Activated B cell treated with CpG ODN at 0.5 μM for 24 hours (primary cell): Measurements from ENCODE around the gene PDIA4. TPM values are rescaled to one million over a fixed set of nuclear protein-coding genes. Genes with fewer than 3 reads are reported as not detected.

ENCODE experiments used
- ATAC-seq: fragments of 200-7000 bp; cut with Tn5 transposase; one replicate; pipeline ENCODE4 v1.10.0; 2021; ENCODE audit warnings: low read depth, mild to moderate bottlenecking, moderate library complexity
- CTCF ChIA-PET: fragments of 350-600 bp; sonication (Branson Sonifier 250); formaldehyde crosslinking; loops from one replicate; lab custom pipeline; 2021; ENCODE audit warnings: antibody characterized with exemption; lab: Charles Lee
- POLR2A ChIA-PET: fragments of 350-600 bp; sonication (Branson Sonifier 250); formaldehyde crosslinking; loops from one replicate; lab custom pipeline; 2021; ENCODE audit warnings: antibody characterized with exemption; lab: Charles Lee
- DNase-seq: peaks from one replicate; pipeline ENCODE4 v3.0.0; 2022
- H3K27ac Mint-ChIP-seq: one replicate; pipeline ENCODE4 v1.8.0; 2020; ENCODE audit warnings: mixed read lengths
- H3K27me3 Mint-ChIP-seq: one replicate; pipeline ENCODE4 v1.8.0; 2021; ENCODE audit warnings: mixed read lengths
- H3K36me3 Mint-ChIP-seq: one replicate; pipeline ENCODE4 v1.8.0; 2021; ENCODE audit warnings: low read depth, mixed read lengths
- H3K4me1 Mint-ChIP-seq: one replicate; pipeline ENCODE4 v1.8.0; 2021; ENCODE audit warnings: mixed read lengths
- H3K4me3 Mint-ChIP-seq: one replicate; pipeline ENCODE4 v1.8.0; 2020; ENCODE audit warnings: mild to moderate bottlenecking, mixed read lengths
- H3K9me3 Mint-ChIP-seq: one replicate; pipeline ENCODE4 v1.8.0; 2020; ENCODE audit warnings: mixed read lengths
- intact Hi-C: fragments of 100-400 bp; cut with micrococcal nuclease; formaldehyde crosslinking; loops from one replicate; pipeline ENCODE4 v1.15.1; 2024
- total RNA-seq: library from RNA; stranded (reverse); gene quantifications from 2 replicates; pipeline ENCODE4 v1.2.3, GENCODE V29; 2022
- TF ChIP-seq, protein P1 (sequence below): fragments of 200-600 bp; IDR thresholded peaks from one replicate; pipeline ENCODE4 v1.8.0; 2022; ENCODE audit warnings: antibody characterized with exemption, mild to moderate bottlenecking

Gene PDIA4
- total RNA-seq, 1 donor from 2014 or later = 59.4 TPM

- ATAC-seq = no peak
- ChIA-PET CTCF (interaction anchor here (1.2 kb wide), 1 partner anchor 9 kb away, joined by 4 read pairs; no protein-coding TSS in a partner anchor), POLR2A (no interaction called here)
- Mint-ChIP-seq H3K27me3 (no peaks in the 10 kb centered on the region), H3K4me1 (peaks cover 3% of the 10 kb centered on the region), H3K27ac (no peak overlapping the region), H3K4me3 (no peak overlapping the region), H3K9me3 (no peaks in the 10 kb centered on the region), H3K36me3 (peaks cover 49% of the 10 kb centered on the region)
- intact Hi-C loops = loop anchor here (10.0 kb wide), 1 partner anchor 1272 kb away; no protein-coding TSS in a partner anchor
- TF ChIP-seq, protein P1, sequence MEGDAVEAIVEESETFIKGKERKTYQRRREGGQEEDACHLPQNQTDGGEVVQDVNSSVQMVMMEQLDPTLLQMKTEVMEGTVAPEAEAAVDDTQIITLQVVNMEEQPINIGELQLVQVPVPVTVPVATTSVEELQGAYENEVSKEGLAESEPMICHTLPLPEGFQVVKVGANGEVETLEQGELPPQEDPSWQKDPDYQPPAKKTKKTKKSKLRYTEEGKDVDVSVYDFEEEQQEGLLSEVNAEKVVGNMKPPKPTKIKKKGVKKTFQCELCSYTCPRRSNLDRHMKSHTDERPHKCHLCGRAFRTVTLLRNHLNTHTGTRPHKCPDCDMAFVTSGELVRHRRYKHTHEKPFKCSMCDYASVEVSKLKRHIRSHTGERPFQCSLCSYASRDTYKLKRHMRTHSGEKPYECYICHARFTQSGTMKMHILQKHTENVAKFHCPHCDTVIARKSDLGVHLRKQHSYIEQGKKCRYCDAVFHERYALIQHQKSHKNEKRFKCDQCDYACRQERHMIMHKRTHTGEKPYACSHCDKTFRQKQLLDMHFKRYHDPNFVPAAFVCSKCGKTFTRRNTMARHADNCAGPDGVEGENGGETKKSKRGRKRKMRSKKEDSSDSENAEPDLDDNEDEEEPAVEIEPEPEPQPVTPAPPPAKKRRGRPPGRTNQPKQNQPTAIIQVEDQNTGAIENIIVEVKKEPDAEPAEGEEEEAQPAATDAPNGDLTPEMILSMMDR = no peak
- no peak for DNase-seq
Measured at GRCh38 chr7:149002604-149003003, 25.7 kb downstream of the PDIA4 start.

- peaks cover 3% of the 10 kb centered on the region for H3K4me1 Mint-ChIP-seq
- TF ChIP-seq, protein P1 = no peak
- no peak overlapping the region for H3K4me3 Mint-ChIP-seq
- H3K27ac Mint-ChIP-seq = no peak overlapping the region
- no peaks in the 10 kb centered on the region for H3K27me3 Mint-ChIP-seq
- intact Hi-C loops = loop anchor here (10.0 kb wide), 1 partner anchor 1273 kb away; no protein-coding TSS in a partner anchor
- no peaks in the 10 kb centered on the region for H3K9me3 Mint-ChIP-seq
- ATAC-seq (no peak), DNase-seq (no peak)
- H3K36me3 Mint-ChIP-seq = peaks cover 39% of the 10 kb centered on the region
- ChIA-PET CTCF (interaction anchor here (1.2 kb wide), 1 partner anchor 10 kb away, joined by 4 read pairs; no protein-coding TSS in a partner anchor), POLR2A (interaction anchor here (0.6 to 0.7 kb wide), 2 partner anchors 87 to 144 kb away, joined by 3 to 7 read pairs; no protein-coding TSS in a partner anchor)
Measured at GRCh38 chr7:149001427-149002068, 26.8 kb downstream of the PDIA4 start.

DNA sequence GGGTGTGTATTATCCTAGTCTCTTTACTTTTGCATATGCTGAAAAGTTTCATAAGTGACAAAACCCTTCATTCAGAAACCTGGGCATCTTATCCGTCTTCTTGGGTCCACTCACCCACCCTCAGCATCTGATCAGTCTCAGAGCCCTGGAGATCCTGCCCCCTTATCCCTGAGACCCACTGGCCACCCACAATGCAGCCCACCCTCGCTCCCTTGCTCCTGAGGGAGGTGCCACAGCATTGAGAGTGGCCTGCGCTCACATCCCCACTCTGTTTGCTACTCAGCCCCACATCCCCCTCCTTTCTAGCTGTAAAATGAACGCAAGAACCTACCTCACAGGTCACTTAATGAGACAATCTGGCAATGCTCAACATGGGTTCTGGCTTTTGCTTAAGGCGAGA is 27.3 kb downstream of the PDIA4 start:
- H3K27me3 Mint-ChIP-seq = no peaks in the 10 kb centered on the region
- H3K27ac Mint-ChIP-seq = no peak overlapping the region
- H3K36me3 Mint-ChIP-seq = peaks cover 35% of the 10 kb centered on the region
- TF ChIP-seq, protein P1 = no peak
- no peak for ATAC-seq
- peaks cover 3% of the 10 kb centered on the region for H3K4me1 Mint-ChIP-seq
- ChIA-PET CTCF (interaction anchor here (0.6 to 0.8 kb wide), 2 partner anchors 65 to 87 kb away, joined by 4 to 5 read pairs; no protein-coding TSS in a partner anchor), POLR2A (no interaction called here)
- intact Hi-C loops = loop anchor here (10.0 kb wide), 1 partner anchor 1274 kb away; no protein-coding TSS in a partner anchor
- no peaks in the 10 kb centered on the region for H3K9me3 Mint-ChIP-seq
- no peak for DNase-seq
- H3K4me3 Mint-ChIP-seq = no peak overlapping the region

GRCh38 chr7:148999192-148999591 is 29.1 kb downstream of the PDIA4 start:
- Mint-ChIP-seq H3K4me3 (no peak overlapping the region), H3K27ac (no peak overlapping the region), H3K27me3 (no peaks in the 10 kb centered on the region), H3K4me1 (no peaks in the 10 kb centered on the region), H3K9me3 (no peaks in the 10 kb centered on the region), H3K36me3 (peaks cover 23% of the 10 kb centered on the region)
- ChIA-PET CTCF (interaction anchor here (1.3 kb wide), 1 partner anchor 67 kb away, joined by 3 read pairs; no protein-coding TSS in a partner anchor), POLR2A (interaction anchor here (0.7 kb wide), 1 partner anchor 96 kb away, joined by 3 read pairs; no protein-coding TSS in a partner anchor)
- intact Hi-C loops = no loop called here
- ATAC-seq = no peak
- no peak for DNase-seq
- TF ChIP-seq, protein P1 = no peak

- ChIA-PET CTCF (no interaction called here), POLR2A (no interaction called here)
- no peaks in the 10 kb centered on the region for H3K4me1 Mint-ChIP-seq
- H3K36me3 Mint-ChIP-seq = peaks cover 8% of the 10 kb centered on the region
- no peak for ATAC-seq
- H3K27ac Mint-ChIP-seq = no peak overlapping the region
- TF ChIP-seq, protein P1 = no peak
- no peaks in the 10 kb centered on the region for H3K9me3 Mint-ChIP-seq
- intact Hi-C loops = no loop called here
- no peak for DNase-seq
- no peak overlapping the region for H3K4me3 Mint-ChIP-seq
- H3K27me3 Mint-ChIP-seq = no peaks in the 10 kb centered on the region
Measured at GRCh38 chr7:148997497-148997896, 30.8 kb downstream of the PDIA4 start.
